GM12865 (cell line): ENCODE results near the gene ZNF691.

Experiments
- DNase-seq: peaks from one replicate; pipeline ENCODE4 v3.0.0; 2010; ENCODE audit warnings: low read depth
- H3K4me3 ChIP-seq: 2 replicates; pipeline ENCODE4 v1.5.1; 2011; ENCODE audit warnings: mild to moderate bottlenecking, low read depth, low read length, control low read depth
- CTCF ChIP-seq: IDR thresholded peaks from 2 replicates; pipeline ENCODE4 v1.5.1; 2011; ENCODE audit warnings: low read length, control low read depth, low read depth, inconsistent platforms; ENCODE audit not compliant: insufficient read depth; ENCODE audit errors: missing control alignments

The ZNF691 gene

GRCh38 chr1:42832641-42833240 is 13.7 kb upstream of the ZNF691 start:
- no peak for DNase-seq
- TF ChIP-seq CTCF, result no peak
- no peak overlapping the region for H3K4me3 ChIP-seq

- DNase-seq, result no peak
- no peak for TF ChIP-seq CTCF
- no peak overlapping the region for H3K4me3 ChIP-seq
These were observed 12.4 kb upstream of the ZNF691 start for GRCh38 chr1:42833981-42834380.

- TF ChIP-seq CTCF, result no peak
- DNase-seq, result no peak
These were observed 11.6 kb upstream of the ZNF691 start for GRCh38 chr1:42834803-42835202.

GRCh38 chr1:42835422-42835821 is 11.0 kb upstream of the ZNF691 start:
- TF ChIP-seq CTCF, result no peak
- DNase-seq, result no peak
- H3K4me3 ChIP-seq, result no peak overlapping the region

More at GRCh38 chr1:42834803-42835202, 11.6 kb upstream of the ZNF691 start:
- H3K4me3 ChIP-seq, result no peak overlapping the region

GRCh38 chr1:42837709-42838108 is 8.7 kb upstream of the ZNF691 start:
- no peak for DNase-seq
- no peak for TF ChIP-seq CTCF
- H3K4me3 ChIP-seq, result no peak overlapping the region

- DNase-seq, result no peak
- no peak overlapping the region for H3K4me3 ChIP-seq
- TF ChIP-seq CTCF, result no peak
These were observed 7.8 kb upstream of the ZNF691 start for GRCh38 chr1:42838482-42839190.

GRCh38 chr1:42841010-42841409 is 5.4 kb upstream of the ZNF691 start:
- TF ChIP-seq CTCF, result no peak
- no peak for DNase-seq
- H3K4me3 ChIP-seq, result no peak overlapping the region
